Fibroblast of mammary gland (primary cell): Measurements from ENCODE around the gene C1QTNF9B.
"Not testable (repeated sequence)": the region's sequence is repeated elsewhere in the genome, so short reads cannot be mapped to it uniquely, and the experiment has no call there.

Experiments used
- DNase-seq: peaks from one replicate; pipeline ENCODE4 v3.0.0-alpha.2; 2010; ENCODE audit warnings: low read depth
- H3K4me3 ChIP-seq: 2 replicates; pipeline ENCODE4 v1.5.1; 2011; ENCODE audit warnings: low read depth, mild to moderate bottlenecking, low read length, moderate library complexity; ENCODE audit not compliant: control insufficient read depth
- TF ChIP-seq, protein P1 (sequence below): conservative IDR thresholded peaks from 2 replicates; pipeline ENCODE4 v1.5.1; 2011; ENCODE audit warnings: low read depth, low read length, inconsistent platforms; ENCODE audit not compliant: control insufficient read depth, insufficient read depth

The C1QTNF9B gene

DNA sequence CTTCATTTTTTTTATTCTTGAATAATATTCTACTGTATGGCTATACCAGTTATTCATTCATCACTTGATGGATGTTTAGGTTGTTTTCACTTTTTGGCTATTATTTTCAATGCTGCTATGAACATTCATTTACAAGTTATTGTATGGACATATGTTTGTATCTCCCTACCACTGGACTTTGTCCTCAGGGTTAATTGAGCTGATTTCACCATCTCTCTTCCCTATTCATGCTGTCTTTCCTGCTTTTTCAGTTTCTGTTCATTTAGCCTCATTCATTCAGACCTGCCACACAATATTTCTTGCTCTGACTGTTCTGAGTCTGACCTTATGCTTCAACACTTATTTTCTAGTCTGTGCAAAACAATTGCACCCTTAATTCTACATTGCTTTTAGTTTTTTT is 12.3 kb upstream of the C1QTNF9B start:
- no peak overlapping the region for H3K4me3 ChIP-seq
- no peak for DNase-seq
- TF ChIP-seq, protein P1, sequence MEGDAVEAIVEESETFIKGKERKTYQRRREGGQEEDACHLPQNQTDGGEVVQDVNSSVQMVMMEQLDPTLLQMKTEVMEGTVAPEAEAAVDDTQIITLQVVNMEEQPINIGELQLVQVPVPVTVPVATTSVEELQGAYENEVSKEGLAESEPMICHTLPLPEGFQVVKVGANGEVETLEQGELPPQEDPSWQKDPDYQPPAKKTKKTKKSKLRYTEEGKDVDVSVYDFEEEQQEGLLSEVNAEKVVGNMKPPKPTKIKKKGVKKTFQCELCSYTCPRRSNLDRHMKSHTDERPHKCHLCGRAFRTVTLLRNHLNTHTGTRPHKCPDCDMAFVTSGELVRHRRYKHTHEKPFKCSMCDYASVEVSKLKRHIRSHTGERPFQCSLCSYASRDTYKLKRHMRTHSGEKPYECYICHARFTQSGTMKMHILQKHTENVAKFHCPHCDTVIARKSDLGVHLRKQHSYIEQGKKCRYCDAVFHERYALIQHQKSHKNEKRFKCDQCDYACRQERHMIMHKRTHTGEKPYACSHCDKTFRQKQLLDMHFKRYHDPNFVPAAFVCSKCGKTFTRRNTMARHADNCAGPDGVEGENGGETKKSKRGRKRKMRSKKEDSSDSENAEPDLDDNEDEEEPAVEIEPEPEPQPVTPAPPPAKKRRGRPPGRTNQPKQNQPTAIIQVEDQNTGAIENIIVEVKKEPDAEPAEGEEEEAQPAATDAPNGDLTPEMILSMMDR, result no peak

- TF ChIP-seq, protein P1, result no peak
- H3K4me3 ChIP-seq, result no peak overlapping the region
- DNase-seq, result no peak
Observed at GRCh38 chr13:23905766-23906165, 8.5 kb upstream of the C1QTNF9B start.

GRCh38 chr13:23903906-23904280 is 6.6 kb upstream of the C1QTNF9B start:
- no peak overlapping the region for H3K4me3 ChIP-seq
- TF ChIP-seq, protein P1, result no peak
- DNase-seq, result no peak

DNA sequence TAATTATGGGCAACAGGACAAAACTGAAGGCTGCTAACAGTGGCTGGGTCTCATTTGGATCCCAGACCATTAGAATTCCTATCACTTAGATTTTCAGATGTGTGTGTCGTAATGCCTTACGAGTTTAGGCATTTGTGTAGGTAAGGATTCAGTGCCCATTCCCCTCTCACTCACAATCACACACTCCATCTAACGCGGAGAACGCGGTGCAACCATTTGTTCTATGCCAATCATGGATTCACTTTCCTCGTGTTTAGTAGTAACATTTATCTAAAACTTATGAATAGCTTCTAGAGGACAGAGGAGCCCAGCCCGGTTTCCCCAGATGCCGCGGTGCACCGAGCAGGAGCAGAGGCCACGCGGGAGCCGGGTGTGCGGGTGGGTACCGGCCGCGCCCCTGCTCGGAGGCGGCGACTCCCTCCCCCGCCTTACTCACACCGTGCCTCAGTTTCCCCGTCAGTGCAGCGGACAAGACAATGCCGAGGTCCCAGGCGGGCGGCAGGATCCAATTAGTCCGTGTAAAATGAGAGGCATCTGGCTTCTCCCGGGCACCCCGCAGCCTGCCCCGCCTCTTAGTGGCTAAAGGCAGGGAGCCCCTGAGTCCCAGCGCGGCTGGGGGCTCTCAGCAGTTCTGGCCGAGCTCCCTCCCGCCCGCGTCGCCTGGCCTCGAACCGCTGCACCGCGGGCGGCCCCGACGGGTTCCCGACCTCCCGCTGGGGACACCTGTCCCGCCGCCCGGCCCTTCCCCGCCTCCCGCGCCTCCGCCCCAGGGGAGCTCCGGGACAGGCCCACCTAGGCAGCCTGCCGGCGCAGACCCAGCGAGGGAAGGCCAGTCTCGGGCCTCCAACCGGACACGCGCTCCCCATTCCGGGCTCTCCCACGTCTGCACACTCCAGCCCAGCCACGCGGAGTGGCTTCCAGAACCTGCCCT is 5.9 kb upstream of the C1QTNF9B start:
- TF ChIP-seq, protein P1, result no peak
- no peak for DNase-seq
- H3K4me3 ChIP-seq, result peak overlapping the region; percentile 23

DNA sequence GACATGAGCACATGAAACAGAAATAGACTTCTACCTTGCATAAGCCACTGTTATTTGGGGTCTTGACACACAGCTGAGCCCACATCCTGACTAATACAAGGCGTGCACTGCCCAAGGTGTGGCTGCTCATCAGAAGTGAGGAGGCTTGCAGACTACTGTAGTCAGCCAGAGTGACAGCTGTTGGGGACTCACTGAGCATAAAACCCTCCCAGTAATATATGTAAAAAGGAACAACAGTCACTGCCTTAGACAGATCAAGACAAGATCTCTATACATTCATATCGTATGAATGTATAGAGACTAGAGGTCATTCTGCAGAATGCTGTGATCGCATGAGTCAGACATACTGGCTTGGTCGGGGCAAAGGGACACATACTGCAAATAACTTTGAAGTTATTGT is 4.1 kb upstream of the C1QTNF9B start:
- TF ChIP-seq, protein P1, result no peak
- peak; percentile 11 for DNase-seq
- no peak overlapping the region for H3K4me3 ChIP-seq

DNA sequence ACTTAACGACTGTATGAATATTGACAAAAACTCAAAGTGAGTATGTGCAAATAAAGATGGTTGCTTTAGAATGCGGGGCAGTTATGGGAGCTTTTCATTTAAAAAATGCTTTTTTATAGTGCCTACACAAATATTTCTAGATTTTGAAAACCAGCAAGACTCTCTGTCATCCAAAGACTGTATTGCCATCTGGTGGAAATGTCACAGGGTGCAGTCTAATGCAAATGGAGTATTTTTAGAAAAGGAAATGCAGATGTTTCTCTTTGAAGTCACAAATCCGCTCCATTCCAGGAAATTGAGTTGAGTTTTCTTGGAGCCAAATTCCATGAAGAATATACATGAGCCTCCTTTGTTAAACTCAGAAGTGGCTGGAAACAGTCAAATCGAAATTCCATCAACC is 2.3 kb upstream of the C1QTNF9B start:
- no peak overlapping the region for H3K4me3 ChIP-seq
- TF ChIP-seq, protein P1, result peak; percentile 79
- peak; percentile 66 for DNase-seq

DNA sequence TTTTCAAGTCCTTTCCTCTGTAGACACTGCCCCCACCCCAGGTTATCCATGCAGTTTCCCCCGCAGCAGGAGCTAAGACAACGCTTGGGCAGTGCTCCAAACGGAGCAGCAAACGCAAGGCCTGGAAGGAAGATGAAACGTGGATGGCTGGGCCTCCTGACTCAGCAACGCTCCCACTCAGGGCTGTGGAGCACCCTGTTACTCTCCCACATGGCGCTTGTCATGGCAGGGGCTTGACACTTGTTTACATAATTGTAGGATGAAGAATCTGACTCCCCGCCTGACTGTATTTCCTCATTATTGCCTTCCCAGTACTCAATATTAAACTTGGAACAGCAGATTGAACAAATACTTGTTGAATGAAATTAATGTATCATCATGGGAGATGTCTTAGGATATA is 799 bp upstream of the C1QTNF9B start:
- TF ChIP-seq, protein P1, result no peak
- H3K4me3 ChIP-seq, result no peak overlapping the region
- DNase-seq, result peak; percentile 57

- not testable (repeated sequence) for DNase-seq, H3K4me3 ChIP-seq
Observed at GRCh38 chr13:23894746-23895145, 2.6 kb downstream of the C1QTNF9B start.

GRCh38 chr13:23893791-23894190 is 3.5 kb downstream of the C1QTNF9B start:
- not testable (repeated sequence) for H3K4me3 ChIP-seq, DNase-seq
